GM18873 (cell line): ENCODE measurements around the gene FXYD4.

ENCODE experiments used
- ATAC-seq: cut with Tn5 transposase; IDR thresholded peaks from one replicate; pipeline ENCODE4 v1.9.1; 2021; ENCODE audit warnings: mild to moderate bottlenecking, moderate library complexity, moderate number of reproducible peaks; ENCODE audit not compliant: unreplicated experiment, low FRiP score

Gene FXYD4

DNA sequence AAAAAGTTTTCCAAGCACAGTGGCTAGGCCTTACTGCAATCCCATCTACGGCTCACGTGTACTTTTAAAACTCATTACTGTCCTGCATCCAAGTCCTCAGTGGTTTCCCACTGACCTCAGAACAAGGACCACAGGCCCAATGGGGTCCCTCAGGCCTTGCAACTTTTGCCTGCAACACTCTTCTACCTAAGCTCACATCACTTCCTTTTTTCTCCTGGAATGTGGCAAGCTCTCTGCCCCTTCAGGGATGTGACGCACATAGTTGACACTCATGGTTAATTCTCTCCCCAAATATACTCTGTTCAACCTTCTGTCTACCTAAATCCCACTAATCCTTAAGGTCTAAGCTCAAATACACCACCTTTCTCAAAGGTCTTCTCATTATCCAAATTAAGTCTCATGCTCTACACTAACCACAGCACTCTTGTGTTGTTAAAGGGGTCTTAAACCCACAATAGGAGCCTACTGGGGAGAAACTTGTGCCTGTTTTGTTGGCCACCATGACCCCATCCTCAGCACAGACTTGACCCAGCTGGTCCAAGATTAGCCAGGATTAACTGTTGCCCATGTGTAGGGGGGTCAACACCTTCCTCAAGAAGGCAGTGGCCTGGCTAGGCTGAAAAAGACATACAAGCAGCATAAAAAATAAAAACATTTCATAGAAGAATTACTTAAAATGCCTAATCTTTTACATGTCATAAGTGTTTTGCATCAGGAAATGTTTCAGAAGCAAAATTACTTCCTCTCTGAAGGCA lies 22.3 kb downstream of the FXYD4 start:
- ATAC-seq: no peak

DNA sequence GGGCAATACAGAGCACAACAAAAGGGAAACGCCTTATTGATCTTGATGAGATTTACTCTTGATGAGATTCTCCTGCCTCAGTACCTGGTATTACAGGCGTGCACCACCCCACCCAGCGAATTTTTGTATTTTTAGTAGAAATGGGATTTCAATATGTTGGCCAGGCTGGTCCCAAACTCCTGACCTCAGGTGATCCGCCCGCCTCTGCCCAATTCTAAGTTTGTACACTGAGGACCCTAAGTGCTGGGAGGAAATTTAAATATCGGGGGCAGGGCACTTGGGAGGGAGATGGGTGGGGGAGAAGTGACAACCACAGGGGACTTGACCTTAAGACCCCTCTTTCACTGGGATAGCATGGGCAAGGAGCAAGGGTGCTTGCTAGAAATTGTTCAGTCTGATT lies 23.4 kb downstream of the FXYD4 start:
- ATAC-seq: no peak

DNA sequence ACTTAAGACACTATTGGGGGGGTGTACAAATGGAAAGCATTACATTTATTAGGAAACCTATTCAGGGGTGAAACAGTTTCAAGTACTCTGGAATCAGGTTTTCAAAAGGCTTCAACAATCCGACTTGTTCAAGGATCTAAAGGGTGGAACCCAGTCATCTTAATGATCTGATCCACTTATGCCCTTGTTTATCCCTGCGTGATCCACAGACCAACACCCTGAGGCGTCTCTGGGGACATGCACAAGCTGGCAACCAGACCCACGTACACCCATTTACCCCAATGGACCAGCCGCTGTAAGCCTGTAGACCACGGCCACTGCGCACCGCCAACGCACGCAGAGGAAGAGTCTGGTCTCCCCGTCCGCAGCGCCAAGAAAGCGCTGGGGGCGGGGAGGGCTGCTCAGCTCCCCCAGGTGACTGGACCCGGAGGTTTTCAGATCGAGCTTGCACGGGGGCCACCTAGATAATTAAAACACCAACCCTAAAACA lies 24.2 kb downstream of the FXYD4 start:
- ATAC-seq: no peak

DNA sequence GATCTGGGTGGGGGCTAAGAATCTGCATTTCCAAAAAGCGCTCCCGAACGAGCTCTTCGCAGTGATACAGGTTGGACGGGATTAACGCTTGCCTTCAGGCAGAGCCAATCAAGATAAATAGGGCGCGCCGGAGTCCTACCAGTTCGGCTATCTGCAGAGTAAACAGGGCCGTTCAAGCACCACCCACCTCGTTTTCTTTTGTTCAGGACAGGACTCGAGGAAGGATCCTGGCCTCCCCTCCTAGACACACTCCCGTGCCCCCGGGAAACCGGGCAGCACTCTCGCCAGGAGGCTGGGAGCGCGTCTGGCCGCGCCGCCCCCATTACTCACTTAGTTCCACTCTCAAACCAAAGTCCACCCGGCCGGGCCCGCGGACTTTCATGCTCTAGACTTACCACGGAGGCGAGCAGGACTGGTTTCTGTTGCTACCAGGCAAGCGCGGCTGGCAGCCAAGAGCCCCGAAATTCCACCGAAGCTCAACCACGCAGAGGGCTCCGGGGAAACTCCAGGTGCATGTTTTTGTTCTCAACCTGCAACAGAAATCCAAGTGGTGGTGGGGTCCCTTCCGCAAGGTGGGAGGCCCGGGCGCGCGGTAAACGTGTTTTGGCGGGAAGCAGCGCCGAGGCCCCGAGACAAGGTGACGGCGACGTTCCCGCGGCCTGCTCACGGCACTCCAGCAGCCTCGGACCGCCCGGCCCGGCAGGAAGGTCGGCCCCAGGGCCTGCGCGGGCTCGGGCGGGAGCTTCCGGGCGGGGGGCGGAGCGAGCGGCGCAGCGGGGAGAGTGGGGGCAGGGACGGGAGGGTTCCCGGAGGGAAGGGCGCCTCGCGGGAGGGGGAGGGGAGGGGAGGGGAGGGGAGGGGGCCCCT lies 24.9 kb downstream of the FXYD4 start:
- ATAC-seq: no peak

DNA sequence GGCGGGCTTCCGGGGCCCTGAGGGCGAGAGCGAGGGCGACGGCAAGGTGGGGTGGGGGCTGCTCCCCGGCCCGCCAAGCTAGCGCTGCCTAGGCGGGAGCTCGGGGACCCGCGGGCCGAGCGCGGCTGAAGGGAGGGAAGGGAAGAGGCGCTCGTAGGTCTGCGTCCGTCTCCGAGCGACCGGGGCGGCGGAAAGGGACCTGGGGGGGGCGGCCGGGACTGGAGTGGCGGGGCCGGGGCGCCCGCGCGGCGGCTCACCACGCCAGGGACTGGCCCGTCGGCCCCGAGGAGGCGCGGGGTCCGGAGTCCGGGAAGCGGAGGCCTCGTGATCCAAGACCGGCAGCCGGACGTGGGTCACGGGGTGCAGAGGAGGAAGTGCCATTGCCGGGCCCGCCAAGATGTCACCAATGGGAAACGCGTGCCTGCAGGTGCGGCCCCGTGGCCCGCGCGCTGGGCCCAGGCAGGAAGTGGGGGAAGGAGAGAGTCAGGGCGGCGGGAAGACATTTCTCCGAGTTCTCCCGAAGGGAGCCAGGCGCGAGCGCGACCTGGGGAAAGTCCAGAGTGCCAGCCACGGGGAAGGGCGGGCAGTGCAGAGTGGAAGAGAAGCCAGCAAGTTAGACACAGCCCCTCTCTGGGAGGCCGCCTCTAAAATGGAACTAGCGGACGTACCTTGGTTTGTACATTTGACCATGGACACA lies 25.6 kb downstream of the FXYD4 start:
- peak; percentile 72 for ATAC-seq

DNA sequence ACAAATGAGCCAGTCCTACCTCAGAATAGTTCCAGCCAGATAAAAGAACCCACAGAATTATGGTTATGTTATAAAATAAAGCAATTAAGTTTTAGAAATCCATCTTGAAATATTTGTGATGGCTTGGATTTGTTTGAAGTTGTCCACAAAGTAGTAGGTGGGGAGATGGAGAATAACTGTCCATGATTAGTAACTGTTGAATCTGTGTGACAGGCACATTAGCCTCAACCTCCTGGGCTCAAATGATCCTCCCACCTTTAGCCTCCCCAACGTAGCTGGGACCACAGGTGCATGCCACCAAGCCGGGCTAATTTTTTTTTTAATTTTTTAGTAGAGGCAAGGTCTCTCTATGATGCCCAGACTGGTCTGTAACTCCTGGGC lies 27.5 kb downstream of the FXYD4 start:
- no peak for ATAC-seq

DNA sequence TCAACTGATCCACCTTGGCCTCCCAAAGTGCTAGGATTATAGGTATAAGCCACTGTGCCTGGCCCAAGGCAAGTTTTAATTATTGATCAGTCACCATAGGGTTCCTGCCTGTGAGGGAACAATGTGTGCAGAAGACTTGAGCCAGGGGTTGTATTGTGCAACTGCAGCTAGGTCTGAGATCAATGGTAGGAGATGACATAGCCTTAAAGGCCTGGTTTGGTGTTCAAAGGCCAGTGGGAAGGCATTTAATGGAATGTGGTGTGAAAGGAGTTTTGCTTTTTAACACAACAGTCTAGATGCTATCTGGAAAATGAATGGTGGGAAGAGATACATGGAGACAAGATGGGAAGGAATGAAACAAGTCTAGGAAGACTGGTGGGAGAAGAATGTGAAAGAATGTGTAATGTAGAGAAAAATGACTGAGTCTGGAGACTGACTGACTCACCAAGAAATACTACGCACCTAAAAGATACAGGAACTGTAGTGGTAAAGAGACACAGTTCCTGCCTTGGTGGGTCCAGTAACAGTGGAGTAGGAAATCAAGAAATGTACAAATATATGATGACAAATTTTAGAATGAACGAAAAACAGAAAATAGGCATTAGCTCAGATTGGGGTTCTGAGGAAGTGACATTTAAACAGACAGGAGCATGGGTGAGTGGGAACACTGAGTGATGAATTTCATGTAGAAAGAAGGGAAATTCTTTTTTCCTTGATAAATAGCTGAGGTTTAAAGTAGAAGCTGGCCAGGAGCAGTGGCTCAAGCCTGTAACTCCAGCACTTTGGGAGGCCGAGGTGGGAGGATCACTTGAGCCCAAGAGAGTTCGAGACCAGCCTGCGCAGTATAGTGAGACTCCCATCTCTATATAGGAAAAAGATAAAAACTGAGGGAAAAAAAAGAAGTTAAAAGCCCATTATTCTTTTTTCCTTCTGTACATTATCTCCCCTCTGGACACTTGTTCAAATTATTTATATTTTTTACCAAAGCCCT lies 28.2 kb downstream of the FXYD4 start:
- ATAC-seq: no peak

DNA sequence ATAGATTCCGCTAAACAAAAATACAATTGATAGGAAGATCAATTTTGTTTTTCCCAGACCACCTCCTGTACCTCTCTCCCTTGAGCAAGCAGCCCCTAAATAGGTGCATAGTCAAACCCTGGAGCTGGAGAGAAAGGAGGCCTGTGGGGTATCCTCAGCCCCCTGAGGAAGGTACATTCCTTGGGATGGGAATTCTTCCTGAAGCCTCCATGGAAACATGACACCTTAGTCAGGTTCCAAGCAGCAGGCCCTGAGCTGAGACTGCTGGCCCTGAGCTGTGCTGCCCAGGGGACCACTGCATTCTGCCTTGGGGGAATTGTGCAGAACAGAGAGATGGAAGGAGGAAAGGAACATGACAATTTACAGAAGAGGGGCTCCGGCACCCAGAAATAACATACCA lies 30.2 kb downstream of the FXYD4 start:
- no peak for ATAC-seq

DNA sequence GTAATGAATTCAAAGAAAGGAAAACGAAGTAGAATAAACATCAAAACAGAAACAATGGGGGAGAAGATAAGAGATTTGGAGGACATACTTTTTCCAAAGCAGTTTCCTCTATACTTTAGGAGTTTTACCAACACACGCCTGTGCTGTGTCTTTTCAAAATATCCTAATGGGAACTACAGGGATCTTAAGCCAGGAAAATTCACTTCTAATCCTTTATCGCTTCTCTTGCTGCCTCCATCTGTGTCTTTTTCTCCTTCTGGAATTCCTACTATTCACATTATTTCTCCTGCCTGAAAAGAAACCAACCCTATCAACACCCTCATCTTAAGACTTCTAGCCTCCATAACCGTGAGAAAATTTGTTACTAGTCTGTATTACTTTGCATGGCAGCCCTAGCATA lies 30.7 kb downstream of the FXYD4 start:
- no peak for ATAC-seq

DNA sequence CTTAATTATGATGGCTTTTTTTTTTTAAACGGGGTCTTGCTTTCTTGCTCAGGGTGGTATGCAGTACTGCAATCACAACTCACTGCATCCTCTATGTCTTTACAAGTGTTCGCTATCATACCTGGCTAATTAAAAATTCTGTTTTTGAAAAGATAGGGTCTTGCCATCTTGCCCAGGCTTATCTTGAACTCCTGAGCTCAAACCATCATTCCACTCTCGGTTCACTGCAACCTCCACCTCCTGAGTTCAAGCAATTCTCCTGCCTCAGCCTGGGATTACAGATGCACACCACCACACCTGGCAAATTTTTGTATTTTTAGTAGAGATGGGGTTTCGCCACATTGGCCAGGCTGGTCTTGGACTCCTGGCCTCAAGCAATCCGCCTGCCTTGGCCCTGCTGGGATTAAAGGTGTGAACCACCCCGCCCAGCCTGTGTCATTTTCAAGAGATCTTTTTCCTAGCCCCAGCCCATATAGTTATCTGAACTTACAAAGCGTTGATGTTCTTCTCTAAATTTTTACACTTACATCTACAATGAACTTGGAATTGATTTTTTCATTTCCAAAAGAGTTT lies 31.5 kb downstream of the FXYD4 start:
- ATAC-seq: no peak

DNA sequence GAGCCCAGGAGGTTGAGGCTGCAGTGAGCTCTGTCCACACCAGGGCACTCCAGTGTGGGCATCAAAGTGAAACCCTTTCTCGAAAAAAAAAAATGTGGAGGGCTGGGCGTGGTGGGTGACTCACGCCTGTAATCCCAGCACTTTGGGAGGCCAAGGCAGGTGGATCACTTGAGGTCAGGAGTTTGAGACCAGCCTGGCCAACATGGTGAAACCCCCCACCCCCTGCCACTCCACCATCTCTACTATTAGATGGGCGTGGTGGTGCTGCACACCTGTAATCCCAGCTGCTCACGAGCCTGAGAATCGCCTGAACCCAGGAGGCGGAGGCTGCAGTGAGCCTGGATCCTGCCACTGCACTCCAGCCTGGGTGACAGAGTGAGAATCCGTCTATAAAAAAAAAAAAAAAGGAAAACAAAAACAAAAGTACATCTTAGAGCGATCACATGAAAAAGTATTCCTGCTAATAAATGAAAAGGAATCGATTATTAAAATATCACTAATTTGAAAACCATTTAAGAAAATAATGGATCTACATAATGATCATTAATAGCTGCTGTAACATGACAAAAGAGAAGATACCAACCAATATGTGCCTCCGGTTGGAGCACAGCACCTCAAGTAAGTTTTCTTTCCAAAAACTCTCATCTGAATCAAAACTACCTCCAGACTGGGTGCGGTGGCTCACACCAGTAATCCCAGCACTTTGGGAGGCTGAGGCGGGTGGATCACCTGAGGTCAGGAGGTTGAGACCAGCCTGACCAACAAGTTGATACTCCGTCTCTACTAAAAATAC lies 32.7 kb downstream of the FXYD4 start:
- ATAC-seq: no peak

DNA sequence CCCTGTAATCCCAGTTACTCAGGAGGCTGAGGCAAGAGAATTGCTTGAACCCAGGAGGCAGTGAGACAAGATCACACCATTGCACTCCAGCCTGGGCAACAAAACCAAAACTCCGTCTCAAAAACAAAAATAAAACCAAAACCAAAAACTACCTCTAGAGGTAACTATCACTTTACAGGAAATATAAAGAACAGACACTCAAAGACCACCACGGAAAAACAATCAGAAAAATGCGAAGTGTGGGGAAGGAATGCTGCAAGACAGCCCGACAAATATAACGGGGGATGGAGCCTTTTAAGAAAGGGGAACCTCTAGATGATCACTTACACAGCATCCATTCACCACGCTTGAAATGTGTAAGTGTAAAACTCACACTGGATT lies 33.3 kb downstream of the FXYD4 start:
- no peak for ATAC-seq

DNA sequence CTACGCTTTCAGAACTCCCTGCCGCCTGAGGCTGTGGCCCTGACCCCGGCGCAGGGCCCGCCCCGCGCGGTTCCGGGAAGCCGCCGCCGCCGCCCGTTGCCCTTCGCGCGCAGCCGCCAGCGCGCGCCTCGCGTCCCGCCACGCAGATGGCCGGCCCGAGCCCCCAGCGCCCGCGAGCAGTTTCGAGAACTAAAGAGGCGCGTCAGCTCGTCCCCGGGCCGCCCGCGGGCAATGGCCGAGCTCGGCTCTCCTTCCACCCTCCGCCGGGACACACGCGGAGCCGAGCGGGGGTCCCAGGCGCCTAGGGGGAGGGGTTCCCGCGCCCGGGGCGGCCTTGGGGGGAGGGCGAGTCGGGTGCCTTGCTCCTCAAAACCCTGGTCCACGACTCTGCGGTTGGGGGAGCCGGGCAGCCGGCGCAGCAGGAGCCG lies 35.7 kb downstream of the FXYD4 start:
- ATAC-seq: no peak

DNA sequence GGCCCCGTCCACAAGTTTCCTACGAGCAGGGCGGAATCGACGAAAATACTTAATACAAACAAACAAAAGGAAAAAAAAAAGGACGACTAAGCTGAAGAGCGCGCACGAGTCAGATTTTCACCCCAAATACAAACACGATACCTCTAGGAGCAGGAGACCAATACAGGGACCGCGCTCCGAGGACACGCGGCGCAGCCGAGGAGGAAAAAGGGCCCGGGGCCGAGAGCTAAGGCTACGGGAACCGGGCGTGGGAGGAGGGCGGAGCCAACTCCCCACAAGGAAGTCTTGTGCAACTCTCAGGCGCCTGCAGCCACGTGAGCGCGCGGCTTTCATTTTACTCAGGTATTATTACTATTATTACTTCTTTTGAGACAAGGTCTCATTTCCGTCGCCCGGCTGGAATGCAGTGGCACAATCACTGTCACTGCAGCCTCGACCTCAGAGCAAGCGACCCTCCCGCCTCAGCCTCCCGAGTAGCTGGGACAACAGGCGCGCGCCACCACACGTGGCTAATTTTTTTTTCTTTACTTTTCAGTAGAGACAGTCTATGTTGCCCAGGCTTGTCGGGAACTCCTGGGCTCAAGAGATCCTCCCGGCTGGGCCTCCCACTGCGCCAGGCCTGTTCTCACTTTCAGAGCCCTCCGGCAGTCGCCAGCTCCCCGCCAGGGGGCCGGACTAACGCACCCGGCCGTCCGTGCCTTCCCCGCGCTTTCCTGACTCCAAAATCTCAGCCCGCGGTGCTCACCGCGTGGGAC lies 36.3 kb downstream of the FXYD4 start:
- peak; percentile 39 for ATAC-seq

DNA sequence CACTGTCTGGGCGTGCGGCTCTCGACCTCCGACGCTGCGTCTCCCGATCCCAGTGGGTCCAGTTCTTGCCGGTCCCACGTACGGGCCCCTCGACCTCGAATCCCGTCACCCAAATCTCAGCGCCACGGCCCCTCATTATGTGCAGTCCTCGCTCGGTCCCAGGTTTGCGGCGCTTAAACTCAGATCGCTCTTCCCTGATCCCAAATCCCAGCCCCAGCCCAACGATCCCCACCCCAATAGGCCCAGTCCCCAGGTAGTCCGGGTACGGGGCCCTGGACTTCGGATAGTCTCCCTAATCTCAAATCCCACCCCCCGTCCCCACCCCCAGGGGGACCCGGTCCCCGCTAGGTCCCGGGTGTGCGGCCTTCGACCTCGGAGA lies 36.9 kb downstream of the FXYD4 start:
- no peak for ATAC-seq

DNA sequence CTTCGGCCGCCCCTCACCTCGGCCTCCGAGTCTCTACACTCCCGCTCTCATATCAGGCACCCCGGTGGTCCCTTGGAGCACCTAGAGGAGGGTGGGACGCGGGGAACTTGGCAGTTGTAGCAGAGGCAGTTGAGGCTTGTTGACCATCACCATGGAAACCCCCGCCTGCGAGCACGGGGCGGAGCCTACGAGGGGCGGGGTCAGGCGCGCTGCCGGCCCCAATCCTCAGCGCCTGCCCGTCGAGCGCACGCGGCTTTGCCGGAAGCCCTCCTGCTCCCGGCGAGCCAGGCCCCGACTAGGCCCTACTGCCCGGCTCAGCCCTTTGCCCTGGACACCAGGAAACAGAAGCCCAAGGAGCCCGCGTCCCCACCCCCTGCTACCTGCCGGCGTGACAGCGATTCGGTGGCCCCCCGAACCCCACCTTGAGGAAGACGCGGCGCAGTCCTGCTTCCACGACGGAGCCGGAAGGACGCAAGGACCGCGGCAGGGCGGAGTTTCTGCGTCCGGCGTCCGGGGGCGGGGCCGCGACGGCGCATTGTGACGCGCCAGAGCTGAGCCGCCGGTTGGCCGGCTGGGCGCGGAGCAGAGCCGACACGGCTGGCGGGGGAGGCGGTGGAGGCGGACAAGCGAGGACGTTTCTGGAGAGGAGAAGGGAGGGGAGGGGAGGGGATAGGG lies 37.4 kb downstream of the FXYD4 start, which contains the start of gene HNRNPF:
TSS of gene HNRNPF (minus strand) at position 477 of the 675 bp plus-strand sequence. CDS start 21,302 bp downstream, outside the sequence.
- peak; percentile 59 for ATAC-seq

DNA sequence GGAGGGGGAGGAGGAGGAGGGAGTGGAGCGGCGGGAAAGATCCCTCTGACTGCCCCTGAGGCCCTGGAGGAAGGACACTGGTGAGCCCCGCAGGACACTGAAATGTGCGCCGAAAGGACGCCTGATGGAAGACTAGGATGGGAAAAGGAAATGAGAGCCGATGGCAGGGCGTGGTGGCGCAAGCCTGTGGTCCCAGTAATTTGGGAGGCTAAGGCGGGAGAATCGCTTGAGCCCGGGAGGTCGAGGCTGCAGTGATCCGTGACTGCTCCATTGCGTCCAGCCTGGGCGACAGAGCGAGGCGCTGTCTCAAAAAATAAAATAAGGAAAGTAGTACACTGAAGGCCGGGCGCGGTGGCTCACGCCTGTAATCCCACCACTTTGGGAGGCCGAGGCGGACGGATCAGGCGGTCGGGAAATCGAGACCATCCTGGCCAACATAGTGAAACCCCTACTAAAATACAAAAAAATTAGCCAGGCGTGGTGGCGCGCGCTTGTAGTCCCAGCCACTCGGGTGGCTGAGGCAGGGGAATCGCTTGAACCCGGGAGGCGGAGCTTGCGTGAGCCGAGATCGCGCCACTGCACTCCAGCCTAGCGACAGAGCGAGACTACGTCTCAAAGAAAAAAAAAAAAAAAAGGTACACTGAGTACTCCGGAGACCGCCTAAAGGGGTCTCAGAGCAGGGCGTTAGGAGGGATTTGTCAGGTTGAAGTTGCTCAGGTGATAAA lies 38.1 kb downstream of the FXYD4 start:
- no peak for ATAC-seq
